Spleen (tissue), 11 donors: ENCODE measurements around the gene SEMA5A. TPM values are rescaled to one million over a fixed set of nuclear protein-coding genes. Genes with fewer than 3 reads are reported as not detected.
A peak's percentile ranks its signal among the peaks of the same experiment; 100 is the strongest.

Experiments
- DNase-seq: peaks from one replicate; pipeline ENCODE4 v3.0.0-alpha.2; 2020
- H3K27ac ChIP-seq, 8 donors: fragments of 200-600 bp; sonication (generic) in 7 of 8; 1 replicate in 4 of 8; 2 replicates in 4 of 8; pipeline versions ENCODE4 v1.5.0 to v1.8.0; 2016 to 2021; ENCODE audit warnings: inconsistent platforms in 4 of 8, mild to moderate bottlenecking in 4 of 8, moderate library complexity in 1 of 8
- H3K27me3 ChIP-seq, 7 donors: fragments of 200-600 bp; sonication (generic) in 6 of 7; replicated peaks in 1 of 7; 1 replicate in 4 of 7; 2 replicates in 3 of 7; pipeline versions ENCODE4 v1.5.0 to v1.8.0; 2016 to 2021; ENCODE audit warnings: inconsistent platforms in 3 of 7, mild to moderate bottlenecking in 1 of 7
- H3K36me3 ChIP-seq, 6 donors: fragments of 200-600 bp; sonication (generic) in 5 of 6; 1 replicate in 4 of 6; 2 replicates in 2 of 6; pipeline versions ENCODE4 v1.5.0 to v1.8.0; 2016 to 2021; ENCODE audit warnings: inconsistent platforms in 2 of 6
- H3K4me1 ChIP-seq, 6 donors: fragments of 200-600 bp; sonication (generic) in 5 of 6; 1 replicate in 3 of 6; 2 replicates in 3 of 6; pipeline versions ENCODE4 v1.5.0 to v1.8.0; 2016 to 2021; ENCODE audit warnings: inconsistent platforms in 3 of 6
- H3K4me3 ChIP-seq, 8 donors: fragments of 200-600 bp; sonication (generic) in 7 of 8; 1 replicate in 4 of 8; 2 replicates in 4 of 8; pipeline versions ENCODE4 v1.5.0 to v1.8.0; 2016 to 2021; ENCODE audit warnings: inconsistent platforms in 4 of 8, mild to moderate bottlenecking in 4 of 8, moderate library complexity in 2 of 8
- H3K9me3 ChIP-seq, 8 donors: fragments of 200-600 bp; sonication (generic) in 7 of 8; 1 replicate in 4 of 8; 2 replicates in 4 of 8; pipeline versions ENCODE4 v1.5.0 to v1.8.0; 2016 to 2021; ENCODE audit warnings: inconsistent platforms in 4 of 8
- CTCF ChIP-seq, 11 experiments: fragments of 200-600 bp in 7 of 11; fragments of 450-650 bp in 4 of 11; sonication (generic) in 4 of 11; IDR thresholded peaks in 8 of 11; conservative IDR thresholded peaks in 3 of 11; 1 replicate in 7 of 11; 2 replicates in 4 of 11; pipeline versions ENCODE4 v1.4.0 to v1.8.0; 2016 to 2021; ENCODE audit warnings: antibody characterized with exemption in 11 of 11, inconsistent platforms in 4 of 11, mild to moderate bottlenecking in 1 of 11
- POLR2A ChIP-seq, 3 donors: fragments of 450-650 bp; IDR thresholded peaks; one replicate each; pipeline ENCODE4 v1.5.1; 2017; ENCODE audit warnings: antibody characterized with exemption in 3 of 3, mild to moderate bottlenecking in 1 of 3
- POLR2AphosphoS5 ChIP-seq, 3 donors: sonication (generic); formaldehyde crosslinking; IDR thresholded peaks; one replicate each; pipeline ENCODE4 v1.5.1; 2017; ENCODE audit warnings: antibody characterized with exemption in 3 of 3
- WGBS, 5 donors: extraction: QIAGEN DNeasy Blood & Tissue Kit in 3 of 5; methylation state at CpG; one replicate each; pipeline versions ENCODE4 v1.1.5 to v1.1.7; 2013 to 2018; 5-methylcytosine and 5-hydroxymethylcytosine counted together
- intact Hi-C: fragments of 100-400 bp; cut with DNase I; formaldehyde crosslinking; loops from one replicate; pipeline ENCODE4 v1.15.0; 2023; ENCODE audit warnings: low total_unique reads
- polyA plus RNA-seq, 3 donors: library from polyadenylated mRNA; stranded (reverse); fragments of 200-250 nt; gene quantifications; one replicate each; pipeline ENCODE4 v1.2.1, GENCODE V29; 2013
- total RNA-seq, 7 donors: library from RNA; depleted of rRNA in 3 of 7; stranded (reverse); fragments of >200 nt in 3 of 7; fragmentation: NEBNext Ultra II Directional in 4 of 7; extraction: Animal tissue kit (Norgen Biotek cat#: 25700) in 4 of 7; gene quantifications; one replicate each; pipeline versions ENCODE4 v1.1.0 to v1.2.1, GENCODE V29; 2016 to 2021
- donor health status: healthy with polysubstance abuse.
- donor health status: DM: no; HTN: no; CAD: no; lungs with moderate emphysema.
- donor health status: DM: no; HTN: no; CAD: no.
- donor health status: Bipolar disorder and iron deficiency.
- donor health status: healthy.
- donor health status: DM: no; HTN: no; CAD: no.
- donor health status: DM: yes; HTN: yes; CAD: no.

The SEMA5A gene
- total and polyA plus RNA-seq, 10 donors: 1.4 to 30.9 (median 13.1) TPM

- H3K4me1 ChIP-seq: no peaks in the 10 kb centered on the region
- no peak overlapping the region for H3K27ac ChIP-seq
- H3K36me3 ChIP-seq: no peaks in the 10 kb centered on the region
- intact Hi-C loops: no loop called here
- no peaks in the 10 kb centered on the region for H3K27me3 ChIP-seq
- 26 to 43% (median 30%) methylated on average over 5 of the region's 5 CpGs for WGBS, 5 donors
- TF ChIP-seq CTCF (IDR thresholded peaks at IDR 0.05 in 8 of 11, conservative IDR thresholded peaks at IDR 0.05 in 3 of 11): no peak
- no peak for TF ChIP-seq POLR2AphosphoS5 (IDR thresholded peaks at IDR 0.05)
- TF ChIP-seq POLR2A (IDR thresholded peaks at IDR 0.05): no peak
- no peak for DNase-seq
- H3K9me3 ChIP-seq: peaks cover 0 to under 1% (median 0%) of the 10 kb centered on the region in 8 donors
- no peak overlapping the region for H3K4me3 ChIP-seq
These were observed 108.1 kb downstream of the SEMA5A start for GRCh38 chr5:9437741-9438240.

- 49 to 71% (median 62%) methylated on average over 9 of the region's 9 CpGs for WGBS, 5 donors
- DNase-seq: no peak
- peak overlapping the region in 4 of 8 donors; percentile 10 to 29 (median 16) for H3K27ac ChIP-seq
These were observed 114.2 kb downstream of the SEMA5A start for GRCh38 chr5:9431496-9432258.

GRCh38 chr5:9431151-9431495, 114.8 kb downstream of the SEMA5A start:
- no peak overlapping the region for H3K4me3 ChIP-seq
- H3K9me3 ChIP-seq: no peaks in the 10 kb centered on the region
- no peaks in the 10 kb centered on the region for H3K36me3 ChIP-seq
- no peak for DNase-seq
- H3K27ac ChIP-seq: peak overlapping the region in 3 of 8 donors; percentile 9 to 29 (median 12)
- intact Hi-C loops: no loop called here
- H3K4me1 ChIP-seq: no peaks in the 10 kb centered on the region
- TF ChIP-seq POLR2AphosphoS5 (IDR thresholded peaks at IDR 0.05) (no peak), CTCF (IDR thresholded peaks at IDR 0.05 in 8 of 11, conservative IDR thresholded peaks at IDR 0.05 in 3 of 11) (no peak), POLR2A (IDR thresholded peaks at IDR 0.05) (no peak)
- H3K27me3 ChIP-seq: no peaks in the 10 kb centered on the region

More at GRCh38 chr5:9431496-9432258, 114.2 kb downstream of the SEMA5A start:
- H3K9me3 ChIP-seq: no peaks in the 10 kb centered on the region
- H3K27me3 ChIP-seq: no peaks in the 10 kb centered on the region
- no peak overlapping the region for H3K4me3 ChIP-seq
- H3K4me1 ChIP-seq: no peaks in the 10 kb centered on the region
- intact Hi-C loops: no loop called here
- H3K36me3 ChIP-seq: no peaks in the 10 kb centered on the region
- no peak for TF ChIP-seq POLR2A (IDR thresholded peaks at IDR 0.05)
- TF ChIP-seq POLR2AphosphoS5 (IDR thresholded peaks at IDR 0.05): no peak
- no peak for TF ChIP-seq CTCF (IDR thresholded peaks at IDR 0.05 in 8 of 11, conservative IDR thresholded peaks at IDR 0.05 in 3 of 11)

- TF ChIP-seq POLR2AphosphoS5 (IDR thresholded peaks at IDR 0.05) (no peak), POLR2A (IDR thresholded peaks at IDR 0.05) (no peak), CTCF (IDR thresholded peaks at IDR 0.05 in 8 of 11, conservative IDR thresholded peaks at IDR 0.05 in 3 of 11) (no peak)
- Histone ChIP-seq H3K36me3 (no peaks in the 10 kb centered on the region), H3K27me3 (no peaks in the 10 kb centered on the region), H3K4me1 (no peaks in the 10 kb centered on the region), H3K27ac (no peak overlapping the region), H3K4me3 (no peak overlapping the region), H3K9me3 (no peaks in the 10 kb centered on the region)
- intact Hi-C loops: no loop called here
- WGBS, 5 donors: 65 to 78% (median 71%) methylated on average over 2 of the region's 2 CpGs
- DNase-seq: no peak
These were observed 115.6 kb downstream of the SEMA5A start for GRCh38 chr5:9430306-9430705.
